Amniotic epithelial cell (primary cell): ENCODE measurements around the gene ITIH5.
A peak's percentile ranks its signal among the peaks of the same experiment; 100 is the strongest.
"Not testable (repeated sequence)": the region's sequence is repeated elsewhere in the genome, so short reads cannot be mapped to it uniquely, and the experiment has no call there.

Experiments used
- DNase-seq: peaks from one replicate; pipeline ENCODE4 v3.0.0-alpha.2; 2010; ENCODE audit warnings: low read depth

ITIH5 gene

GRCh38 chr10:7687228-7687907 lies 20.6 kb upstream of the ITIH5 start:
- DNase-seq: peak; percentile 78

- no peak for DNase-seq
Observed at GRCh38 chr10:7686351-7687171, 19.8 kb upstream of the ITIH5 start.

GRCh38 chr10:7680078-7680477 lies 13.3 kb upstream of the ITIH5 start:
- not testable (repeated sequence) for DNase-seq

- no peak for DNase-seq
Observed at GRCh38 chr10:7679256-7679655, 12.5 kb upstream of the ITIH5 start.

GRCh38 chr10:7672341-7673134 lies 5.8 kb upstream of the ITIH5 start:
- no peak for DNase-seq

GRCh38 chr10:7670157-7670556 lies 3.4 kb upstream of the ITIH5 start:
- DNase-seq: no peak

GRCh38 chr10:7667262-7668141 lies 736 bp upstream of the ITIH5 start:
- DNase-seq: no peak

- DNase-seq: no peak
Observed at GRCh38 chr10:7665767-7666166, 999 bp downstream of the ITIH5 start.

- no peak for DNase-seq
Observed at GRCh38 chr10:7664707-7665106, 2.1 kb downstream of the ITIH5 start.

GRCh38 chr10:7662522-7662921 lies 4.2 kb downstream of the ITIH5 start:
- no peak for DNase-seq

GRCh38 chr10:7659560-7659959 lies 7.2 kb downstream of the ITIH5 start:
- DNase-seq: no peak

- DNase-seq: no peak
Observed at GRCh38 chr10:7657552-7657951, 9.2 kb downstream of the ITIH5 start.

- DNase-seq: not testable (repeated sequence)
Observed at GRCh38 chr10:7657079-7657478, 9.7 kb downstream of the ITIH5 start.

- DNase-seq: no peak
Observed at GRCh38 chr10:7651853-7652470, 14.8 kb downstream of the ITIH5 start.

GRCh38 chr10:7649673-7650300 lies 17.0 kb downstream of the ITIH5 start:
- DNase-seq: no peak

- DNase-seq: no peak
Observed at GRCh38 chr10:7647062-7647664, 19.6 kb downstream of the ITIH5 start.

GRCh38 chr10:7642491-7643011 lies 24.2 kb downstream of the ITIH5 start:
- DNase-seq: no peak

- DNase-seq: no peak
Observed at GRCh38 chr10:7635408-7636125, 31.2 kb downstream of the ITIH5 start.

GRCh38 chr10:7634142-7634894 lies 32.4 kb downstream of the ITIH5 start:
- DNase-seq: no peak
